ENCODE measurements around the gene CALML3.

Gene CALML3

GRCh38 chr10:5563991-5564536, 39.3 kb downstream of the CALML3 start:
- in situ Hi-C loops (cut with HindIII; ENCODE audit: low sequenced_read_pairs): no loop called here

- in situ Hi-C loops (cut with HindIII; ENCODE audit: low sequenced_read_pairs): no loop called here
These were observed 39.9 kb downstream of the CALML3 start for GRCh38 chr10:5564537-5565204.

- in situ Hi-C loops (cut with HindIII; ENCODE audit: low sequenced_read_pairs): no loop called here
These were observed 40.4 kb downstream of the CALML3 start for GRCh38 chr10:5565205-5565545.

- in situ Hi-C loops (cut with HindIII; ENCODE audit: low sequenced_read_pairs): no loop called here
These were observed 41.2 kb downstream of the CALML3 start for GRCh38 chr10:5565671-5566581.

GRCh38 chr10:5566614-5567013, 41.9 kb downstream of the CALML3 start:
- in situ Hi-C loops (cut with HindIII; ENCODE audit: low sequenced_read_pairs): no loop called here

- in situ Hi-C loops (cut with HindIII; ENCODE audit: low sequenced_read_pairs): no loop called here
These were observed 42.7 kb downstream of the CALML3 start for GRCh38 chr10:5567477-5567876.

- in situ Hi-C loops (cut with HindIII; ENCODE audit: low sequenced_read_pairs): no loop called here
These were observed 44.2 kb downstream of the CALML3 start for GRCh38 chr10:5568984-5569383.

GRCh38 chr10:5569568-5569967, 44.8 kb downstream of the CALML3 start:
- in situ Hi-C loops (cut with HindIII; ENCODE audit: low sequenced_read_pairs): no loop called here

- in situ Hi-C loops (cut with HindIII; ENCODE audit: low sequenced_read_pairs): no loop called here
These were observed 45.4 kb downstream of the CALML3 start for GRCh38 chr10:5570007-5570655.

- in situ Hi-C loops (cut with HindIII; ENCODE audit: low sequenced_read_pairs): no loop called here
These were observed 46.4 kb downstream of the CALML3 start for GRCh38 chr10:5570979-5571810.

GRCh38 chr10:5571826-5572225, 47.1 kb downstream of the CALML3 start:
- in situ Hi-C loops (cut with HindIII; ENCODE audit: low sequenced_read_pairs): no loop called here

- in situ Hi-C loops (cut with HindIII; ENCODE audit: low sequenced_read_pairs): no loop called here
These were observed 48.7 kb downstream of the CALML3 start for GRCh38 chr10:5573319-5573950.

GRCh38 chr10:5573968-5574641, 49.3 kb downstream of the CALML3 start:
- in situ Hi-C loops (cut with HindIII; ENCODE audit: low sequenced_read_pairs): no loop called here

GRCh38 chr10:5574642-5575131, 49.9 kb downstream of the CALML3 start:
- in situ Hi-C loops (cut with HindIII; ENCODE audit: low sequenced_read_pairs): no loop called here

GRCh38 chr10:5575144-5575481, 50.4 kb downstream of the CALML3 start:
- in situ Hi-C loops (cut with HindIII; ENCODE audit: low sequenced_read_pairs): no loop called here

GRCh38 chr10:5575482-5576153, 50.9 kb downstream of the CALML3 start:
- in situ Hi-C loops (cut with HindIII; ENCODE audit: low sequenced_read_pairs): no loop called here

GRCh38 chr10:5576154-5576748, 51.5 kb downstream of the CALML3 start:
- in situ Hi-C loops (cut with HindIII; ENCODE audit: low sequenced_read_pairs): no loop called here

Data from DLD1 (cell line).